KMS-11 (cell line): Measurements from ENCODE around the gene PPP1R1B.

Source experiments
- H2AFZ ChIP-seq: fragments of 200-600 bp; sonication (generic); 2 replicates; pipeline ENCODE4 v1.6.1; 2016; ENCODE audit warnings: antibody characterized with exemption, mixed run types, low read depth
- H3K27ac ChIP-seq: fragments of 200-600 bp; sonication (generic); 2 replicates; pipeline ENCODE4 v1.6.1; 2016; ENCODE audit warnings: mild to moderate bottlenecking, mixed run types
- H3K27me3 ChIP-seq: fragments of 200-600 bp; sonication (generic); 2 replicates; pipeline ENCODE4 v1.6.1; 2017; ENCODE audit warnings: mild to moderate bottlenecking, low read depth, mixed run types, moderate library complexity; ENCODE audit not compliant: insufficient read depth
- H3K36me3 ChIP-seq: fragments of 200-600 bp; sonication (generic); 2 replicates; pipeline ENCODE4 v1.6.1; 2017; ENCODE audit warnings: mild to moderate bottlenecking, mixed run types; ENCODE audit not compliant: insufficient read depth
- H3K4me1 ChIP-seq: fragments of 200-600 bp; sonication (generic); 2 replicates; pipeline ENCODE4 v1.6.1; 2016; ENCODE audit warnings: mild to moderate bottlenecking, low read depth, mixed run types; ENCODE audit not compliant: poor library complexity, severe bottlenecking
- H3K4me2 ChIP-seq: fragments of 200-600 bp; sonication (generic); 2 replicates; pipeline ENCODE4 v1.7.0; 2016; ENCODE audit warnings: mild to moderate bottlenecking, mixed run types
- H3K4me3 ChIP-seq: fragments of 200-600 bp; sonication (generic); IDR thresholded peaks from 2 replicates; pipeline ENCODE4 v1.6.1; 2017; ENCODE audit warnings: low read depth, low read length, mixed read lengths; ENCODE audit not compliant: insufficient read depth
- H3K79me2 ChIP-seq: fragments of 200-600 bp; sonication (generic); 2 replicates; pipeline ENCODE4 v1.6.1; 2016; ENCODE audit warnings: low read depth, mixed run types; ENCODE audit not compliant: insufficient read depth
- H3K9ac ChIP-seq: fragments of 200-600 bp; sonication (generic); 2 replicates; pipeline ENCODE4 v1.6.1; 2016; ENCODE audit warnings: mild to moderate bottlenecking, mixed run types
- H4K20me1 ChIP-seq: fragments of 200-600 bp; sonication (generic); 2 replicates; pipeline ENCODE4 v1.6.1; 2016; ENCODE audit warnings: mild to moderate bottlenecking, mixed run types; ENCODE audit not compliant: insufficient read depth
- CTCF ChIP-seq: fragments of 200-600 bp; sonication (generic); conservative IDR thresholded peaks from 2 replicates; pipeline ENCODE4 v1.6.1; 2017; ENCODE audit warnings: low read depth, mild to moderate bottlenecking, antibody characterized with exemption, low read length, moderate library complexity, mixed read lengths

Gene PPP1R1B

GRCh38 chr17:39678340-39679116 lies 51.8 kb downstream of the PPP1R1B start:
- no peaks in the 10 kb centered on the region for H3K79me2 ChIP-seq
- no peak overlapping the region for H3K9ac ChIP-seq
- H3K36me3 ChIP-seq = no peaks in the 10 kb centered on the region
- no peaks in the 10 kb centered on the region for H3K4me1 ChIP-seq
- TF ChIP-seq CTCF = no peak
- no peak overlapping the region for H3K27ac ChIP-seq
- H4K20me1 ChIP-seq = no peaks in the 10 kb centered on the region
- no peak overlapping the region for H3K4me3 ChIP-seq
- no peak overlapping the region for H3K4me2 ChIP-seq
- no peak overlapping the region for H2AFZ ChIP-seq
- H3K27me3 ChIP-seq = no peaks in the 10 kb centered on the region

GRCh38 chr17:39679521-39680192 lies 52.9 kb downstream of the PPP1R1B start:
- Histone ChIP-seq H3K4me3 (no peak overlapping the region), H3K9ac (no peak overlapping the region), H3K27me3 (no peaks in the 10 kb centered on the region), H3K27ac (no peak overlapping the region), H4K20me1 (no peaks in the 10 kb centered on the region), H3K4me2 (no peak overlapping the region), H2AFZ (no peak overlapping the region), H3K79me2 (no peaks in the 10 kb centered on the region), H3K4me1 (no peaks in the 10 kb centered on the region), H3K36me3 (no peaks in the 10 kb centered on the region)
- no peak for TF ChIP-seq CTCF

DNA sequence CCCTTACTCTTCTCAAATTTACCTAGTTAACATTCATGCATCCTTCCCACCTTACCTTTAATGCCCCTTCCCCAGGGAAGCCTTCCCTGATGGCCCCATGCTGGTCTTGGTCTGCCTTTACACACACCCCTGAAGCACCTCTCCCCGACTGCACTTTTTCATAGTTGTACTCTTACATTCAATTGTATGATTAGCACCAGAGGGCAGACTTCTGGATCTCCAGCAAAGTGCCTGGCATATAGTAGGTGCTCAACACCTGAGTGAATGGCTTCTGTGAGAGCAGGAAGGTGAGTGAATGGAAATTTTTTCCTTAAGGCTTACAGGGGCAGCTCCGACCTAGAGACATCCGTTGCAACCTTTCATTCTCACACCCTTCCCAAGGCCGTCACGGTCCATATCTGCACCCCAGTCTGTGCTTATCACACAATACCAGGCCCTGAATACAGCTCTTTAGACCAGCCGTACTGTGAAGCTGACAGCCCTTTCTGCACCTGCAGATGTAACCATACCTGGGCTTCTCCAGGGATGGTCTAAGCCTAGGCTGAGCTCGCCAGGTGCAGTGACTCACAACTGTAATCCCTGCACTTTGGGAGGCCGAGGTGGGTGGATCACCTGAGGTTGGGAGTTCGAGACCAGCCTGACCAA lies 56.7 kb downstream of the PPP1R1B start:
- H3K9ac ChIP-seq = no peak overlapping the region
- H3K4me2 ChIP-seq = no peak overlapping the region
- H3K79me2 ChIP-seq = no peaks in the 10 kb centered on the region
- no peaks in the 10 kb centered on the region for H3K36me3 ChIP-seq
- no peaks in the 10 kb centered on the region for H4K20me1 ChIP-seq
- no peak for TF ChIP-seq CTCF
- no peaks in the 10 kb centered on the region for H3K27me3 ChIP-seq
- H3K4me1 ChIP-seq = peaks cover 6% of the 10 kb centered on the region
- no peak overlapping the region for H3K27ac ChIP-seq
- H3K4me3 ChIP-seq = no peak overlapping the region
- no peak overlapping the region for H2AFZ ChIP-seq

DNA sequence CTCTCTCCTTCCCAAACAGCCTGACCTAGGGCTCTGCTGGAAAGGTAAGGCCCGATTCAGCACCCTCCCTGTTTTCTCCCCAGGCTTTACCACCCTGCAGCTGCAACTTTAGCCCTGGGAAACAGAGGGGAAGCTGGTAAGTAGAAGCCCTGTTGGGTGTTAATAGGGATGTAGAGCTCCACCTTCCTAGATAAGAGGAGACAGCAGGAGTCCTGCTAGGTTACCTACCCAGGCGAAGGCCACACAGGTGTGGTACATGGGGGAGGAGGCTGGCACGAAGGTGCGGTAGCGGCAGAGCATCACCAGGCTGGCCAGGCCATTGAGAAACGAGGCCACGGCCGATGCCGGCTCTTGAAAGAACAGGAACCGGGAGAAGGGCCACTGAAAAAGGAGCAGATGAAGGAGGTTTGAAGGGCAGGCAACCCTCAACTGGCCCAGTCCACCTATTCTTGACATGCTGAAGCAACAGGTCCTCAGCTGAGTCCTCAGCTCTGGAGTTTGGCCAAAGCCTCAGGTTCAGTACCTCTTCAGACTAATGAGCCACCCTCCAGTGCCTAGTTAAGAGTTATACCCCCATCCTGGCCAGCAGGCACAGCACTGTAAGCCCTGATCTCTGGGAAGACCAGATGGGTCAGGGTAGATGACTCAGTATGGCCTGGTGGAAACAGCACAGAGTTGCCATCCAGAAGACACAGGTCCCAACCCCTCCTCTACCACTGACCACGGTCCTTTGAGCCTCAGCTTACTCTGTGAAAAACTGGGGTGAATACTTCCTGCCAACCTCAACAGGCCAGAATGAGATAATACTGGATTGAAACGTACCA lies 57.8 kb downstream of the PPP1R1B start:
- Histone ChIP-seq H3K4me3 (no peak overlapping the region), H3K36me3 (no peaks in the 10 kb centered on the region), H3K27ac (no peak overlapping the region), H3K4me2 (no peak overlapping the region), H3K27me3 (no peaks in the 10 kb centered on the region), H2AFZ (no peak overlapping the region), H4K20me1 (no peaks in the 10 kb centered on the region), H3K79me2 (no peaks in the 10 kb centered on the region), H3K9ac (no peak overlapping the region), H3K4me1 (peaks cover 16% of the 10 kb centered on the region)
- no peak for TF ChIP-seq CTCF
